ENCODE measurements around the gene CHST13. TPM values are rescaled to one million over a fixed set of nuclear protein-coding genes. Genes with fewer than 3 reads are reported as not detected.

Gene CHST13
- total and polyA plus RNA-seq, 2 donors (not counting 3 experiments of a cell fraction or from before 2014, with no cell fraction given), result 0.04 TPM; not detected in 1

- Histone ChIP-seq H3K27ac (ENCODE audit: insufficient read depth, low read depth, low read length) (no peak overlapping the region), H3K4me1 (ENCODE audit: control insufficient read depth, extremely low read depth, insufficient read depth, low read length) (no peaks in the 10 kb centered on the region), H3K27me3 (ENCODE audit: control insufficient read depth in 2 of 2, insufficient read depth in 2 of 2, low read length in 2 of 2) (peaks cover 0 to 2% of the 10 kb centered on the region in 2 experiments), H3K36me3 (ENCODE audit: control insufficient read depth in 2 of 2, extremely low read depth in 1 of 2, insufficient read depth in 2 of 2, low read length in 2 of 2) (no peaks in the 10 kb centered on the region), H4K20me1 (replicated peaks; ENCODE audit: control insufficient read depth, extremely low read depth, insufficient read depth, low read length) (no peaks in the 10 kb centered on the region), H2AFZ (ENCODE audit: low read depth, low read length) (no peak overlapping the region), H3K4me3 (replicated peaks in 1 of 3; ENCODE audit: insufficient read depth in 1 of 3, low read depth in 1 of 3, low read length in 3 of 3) (no peak overlapping the region), H3K4me2 (ENCODE audit: insufficient read depth, low read length) (no peak overlapping the region), H3K79me2 (ENCODE audit: control insufficient read depth, insufficient read depth, low read length) (no peaks in the 10 kb centered on the region), H3K9me1 (replicated peaks; ENCODE audit: control insufficient read depth, extremely low read depth, insufficient read depth, low read length) (no peaks in the 10 kb centered on the region), H3K9me3 (replicated peaks; ENCODE audit: control insufficient read depth, insufficient read depth, low read length) (no peaks in the 10 kb centered on the region), H3K9ac (replicated peaks; ENCODE audit: extremely low read depth, insufficient read depth, low read length) (no peak overlapping the region)
- TF ChIP-seq EZH2 (IDR thresholded peaks at IDR 0.05; ENCODE audit: borderline replicate concordance, low read depth, low read length, severe bottlenecking) (no peak), POLR2A (IDR thresholded peaks at IDR 0.05; ENCODE audit: low read depth, low read length) (no peak), GATA2 (IDR thresholded peaks at IDR 0.05; ENCODE audit: insufficient read depth, insufficient read length, low read depth, low read length) (no peak), MYC (IDR thresholded peaks at IDR 0.05; ENCODE audit: low read depth, low read length) (no peak)
- no TSS peak for BruUV-seq (replicated peaks)
- CTCF ChIA-PET, result no interaction called here
- no peak for FAIRE-seq
- dilution Hi-C loops (cut with MboI; ENCODE audit: extremely low pct_ligation_motif_present, low sequenced_read_pairs), result no loop called here
- POLR2A ChIA-PET, result no interaction called here
- intact Hi-C loops (cut with micrococcal nuclease), result no loop called here
- no peak for DNase-seq (ENCODE audit: low read depth, low spot score)
These were observed 24.9 kb downstream of the CHST13 start for GRCh38 chr3:126548556-126549466.

GRCh38 chr3:126549861-126550487, 26.0 kb downstream of the CHST13 start:
- H3K4me3 ChIP-seq (replicated peaks in 1 of 3; ENCODE audit: insufficient read depth in 1 of 3, low read depth in 1 of 3, low read length in 3 of 3), result no peak overlapping the region
- CTCF ChIA-PET, result no interaction called here
- DNase-seq (ENCODE audit: low read depth, low spot score) (no peak), FAIRE-seq (no peak)
- TF ChIP-seq EZH2 (IDR thresholded peaks at IDR 0.05; ENCODE audit: borderline replicate concordance, low read depth, low read length, severe bottlenecking) (no peak), POLR2A (IDR thresholded peaks at IDR 0.05; ENCODE audit: low read depth, low read length) (no peak), GATA2 (IDR thresholded peaks at IDR 0.05; ENCODE audit: insufficient read depth, insufficient read length, low read depth, low read length) (no peak), CTCF (IDR thresholded peaks at IDR 0.05; ENCODE audit: extremely low read depth in 1 of 2, insufficient read depth in 1 of 2, low read depth in 1 of 2, low read length in 2 of 2) (no peak), MAX (IDR thresholded peaks at IDR 0.05; ENCODE audit: insufficient read depth, insufficient read length) (no peak), JUN (IDR thresholded peaks at IDR 0.05; ENCODE audit: borderline replicate concordance, insufficient read depth, insufficient read length, low read depth) (no peak), POLR2AphosphoS5 (IDR thresholded peaks at IDR 0.05; ENCODE audit: insufficient read depth, low read depth, low read length) (no peak), FOS (IDR thresholded peaks at IDR 0.05; ENCODE audit: borderline replicate concordance, insufficient read depth, low read length) (no peak), MYC (IDR thresholded peaks at IDR 0.05; ENCODE audit: low read depth, low read length) (no peak)
- no peaks in the 10 kb centered on the region for H3K9me3 ChIP-seq (replicated peaks; ENCODE audit: control insufficient read depth, insufficient read depth, low read length)
- intact Hi-C loops (cut with micrococcal nuclease), result no loop called here
- no peaks in the 10 kb centered on the region for H3K4me1 ChIP-seq (ENCODE audit: control insufficient read depth, extremely low read depth, insufficient read depth, low read length)
- H3K9ac ChIP-seq (replicated peaks; ENCODE audit: extremely low read depth, insufficient read depth, low read length), result no peak overlapping the region
- peaks cover 0 to 2% of the 10 kb centered on the region in 2 experiments for H3K27me3 ChIP-seq (ENCODE audit: control insufficient read depth in 2 of 2, insufficient read depth in 2 of 2, low read length in 2 of 2)
- no peaks in the 10 kb centered on the region for H3K9me1 ChIP-seq (replicated peaks; ENCODE audit: control insufficient read depth, extremely low read depth, insufficient read depth, low read length)
- H3K79me2 ChIP-seq (ENCODE audit: control insufficient read depth, insufficient read depth, low read length), result no peaks in the 10 kb centered on the region
- no peak overlapping the region for H3K27ac ChIP-seq (ENCODE audit: insufficient read depth, low read depth, low read length)
- H4K20me1 ChIP-seq (replicated peaks; ENCODE audit: control insufficient read depth, extremely low read depth, insufficient read depth, low read length), result no peaks in the 10 kb centered on the region
- POLR2A ChIA-PET, result no interaction called here
- dilution Hi-C loops (cut with MboI; ENCODE audit: extremely low pct_ligation_motif_present, low sequenced_read_pairs), result no loop called here
- no peak overlapping the region for H2AFZ ChIP-seq (ENCODE audit: low read depth, low read length)
- BruUV-seq (replicated peaks), result no TSS peak
- no peak overlapping the region for H3K4me2 ChIP-seq (ENCODE audit: insufficient read depth, low read length)
- H3K36me3 ChIP-seq (ENCODE audit: control insufficient read depth in 2 of 2, extremely low read depth in 1 of 2, insufficient read depth in 2 of 2, low read length in 2 of 2), result no peaks in the 10 kb centered on the region

Data from endothelial cell of umbilical vein (primary cell).